ENCODE data around the gene LZTS2. TPM values are rescaled to one million over a fixed set of nuclear protein-coding genes. Genes with fewer than 3 reads are reported as not detected.

LZTS2 gene
- total and polyA plus RNA-seq, 2 of the 8 experiments (the other 6 are each of a cell fraction or from before 2014, with no cell fraction given), result 75.7 to 99.5 TPM

GRCh38 chr10:101018600-101019439, 19.2 kb downstream of the LZTS2 start (continued):
- peak; percentile 53; the same call in 1 of the 2 replicates for TF ChIP-seq GABPA (IDR thresholded peaks at IDR 0.05; ENCODE audit: borderline replicate concordance, insufficient read depth, low read length)
- peak; percentile 71 to 80 for TF ChIP-seq RAD21 (IDR thresholded peaks at IDR 0.05 in 1 of 2, conservative IDR thresholded peaks at IDR 0.05 in 1 of 2; ENCODE audit: low read depth in 2 of 2, low read length in 2 of 2)
- no peak for TF ChIP-seq JUND (IDR thresholded peaks at IDR 0.05; ENCODE audit: low read length)
- no peak for TF ChIP-seq ZNF274 (IDR thresholded peaks at IDR 0.05; ENCODE audit: borderline replicate concordance, extremely low read depth, low read length)
- TF ChIP-seq YY1 (IDR thresholded peaks at IDR 0.05; ENCODE audit: low read depth, low read length), result no peak
- TF ChIP-seq BCL11A (IDR thresholded peaks at IDR 0.05; ENCODE audit: low read depth in 2 of 2, low read length in 2 of 2), result no peak
- TF ChIP-seq EP300 (IDR thresholded peaks at IDR 0.05; ENCODE audit: borderline replicate concordance in 1 of 2, low read depth in 2 of 2, low read length in 2 of 2), result no peak
- TF ChIP-seq CHD2 (IDR thresholded peaks at IDR 0.05; ENCODE audit: low read length), result no peak
- no peak for TF ChIP-seq NRF1 (IDR thresholded peaks at IDR 0.05; ENCODE audit: low read depth, low read length)
- peak; percentile 82 to 92 (median 86) for TF ChIP-seq CTCF (IDR thresholded peaks at IDR 0.05; ENCODE audit: control extremely low read depth in 1 of 3, insufficient read depth in 1 of 3, low read depth in 1 of 3, low read length in 3 of 3)
- TF ChIP-seq PHF8 (conservative IDR thresholded peaks at IDR 0.05; ENCODE audit: low read depth, low read length), result no peak
- no peak for TF ChIP-seq CHD1 (IDR thresholded peaks at IDR 0.05; ENCODE audit: low read depth, low read length)
- no peak for TF ChIP-seq SRF (IDR thresholded peaks at IDR 0.05; ENCODE audit: low read depth, low read length)
- no peak for TF ChIP-seq GTF2F1 (IDR thresholded peaks at IDR 0.05; ENCODE audit: borderline replicate concordance, low read depth, low read length)
- TF ChIP-seq SIX5 (IDR thresholded peaks at IDR 0.05; ENCODE audit: low read depth, low read length), result no peak
- no peak for TF ChIP-seq EGR1 (IDR thresholded peaks at IDR 0.05; ENCODE audit: borderline replicate concordance, low read depth, low read length)
- TF ChIP-seq CBX5 (IDR thresholded peaks at IDR 0.05; ENCODE audit: low read depth, low read length), result no peak
- TF ChIP-seq RNF2 (IDR thresholded peaks at IDR 0.05; ENCODE audit: borderline replicate concordance, low read depth, low read length, missing control alignments, poor library complexity, severe bottlenecking), result no peak
- no peak for TF ChIP-seq CTBP2 (IDR thresholded peaks at IDR 0.05; ENCODE audit: borderline replicate concordance, insufficient read depth, insufficient read length, low read length)
